T-helper 1 cell (primary cell): Measurements from ENCODE around the gene HADHA.
"Not testable (repeated sequence)": the region's sequence is repeated elsewhere in the genome, so short reads cannot be mapped to it uniquely, and the experiment has no call there.

Experiments used
- DNase-seq, 5 donors: peaks; one replicate each; pipeline ENCODE4 v3.0.0-alpha.2; 2012 to 2020

The HADHA gene

GRCh38 chr2:26173776-26174482 is 70.5 kb downstream of the HADHA start:
- no peak for DNase-seq

GRCh38 chr2:26172871-26173775 is 71.3 kb downstream of the HADHA start, which contains the start of gene GAREM2:
TSS of gene GAREM2 (plus strand) at chr2:26173088. CDS start at chr2:26173221, 133 bp downstream.
- no peak for DNase-seq

GRCh38 chr2:26172189-26172870 is 72.1 kb downstream of the HADHA start:
- DNase-seq, result no peak

- DNase-seq, result no peak
Measured at GRCh38 chr2:26170795-26171194, 73.6 kb downstream of the HADHA start.

GRCh38 chr2:26169681-26170414 is 74.6 kb downstream of the HADHA start:
- no peak for DNase-seq

GRCh38 chr2:26169226-26169625 is 75.2 kb downstream of the HADHA start:
- DNase-seq, result no peak

GRCh38 chr2:26168785-26169184 is 75.6 kb downstream of the HADHA start:
- no peak for DNase-seq

GRCh38 chr2:26166541-26166940 is 77.9 kb downstream of the HADHA start:
- not testable (repeated sequence) for DNase-seq

- no peak for DNase-seq
Measured at GRCh38 chr2:26165403-26165802, 79.0 kb downstream of the HADHA start.

GRCh38 chr2:26164641-26165211 is 79.7 kb downstream of the HADHA start:
- no peak for DNase-seq

- DNase-seq, result no peak
Measured at GRCh38 chr2:26164231-26164630, 80.2 kb downstream of the HADHA start.

- no peak for DNase-seq
Measured at GRCh38 chr2:26162963-26163362, 81.5 kb downstream of the HADHA start.

- DNase-seq, result no peak
Measured at GRCh38 chr2:26161926-26162325, 82.5 kb downstream of the HADHA start.

GRCh38 chr2:26157580-26157979 is 86.9 kb downstream of the HADHA start:
- no peak for DNase-seq

GRCh38 chr2:26150243-26150642 is 94.2 kb downstream of the HADHA start:
- no peak for DNase-seq

GRCh38 chr2:26148501-26148900 is 95.9 kb downstream of the HADHA start:
- no peak for DNase-seq

- DNase-seq, result peak in 4 of 5 donors; percentile 13 to 53 (median 39)
Measured at GRCh38 chr2:26144953-26145680, 99.3 kb downstream of the HADHA start.

GRCh38 chr2:26144031-26144430 is 100.4 kb downstream of the HADHA start:
- no peak for DNase-seq

- DNase-seq, result no peak
Measured at GRCh38 chr2:26141145-26141769, 103.2 kb downstream of the HADHA start.
